ENCODE measurements around the gene UNCX.

UNCX gene

GRCh38 chr7:1239803-1240516 lies 7.3 kb downstream of the UNCX start:
- no peak for TF ChIP-seq CTCF (IDR thresholded peaks at IDR 0.05; ENCODE audit: extremely low read depth, missing control alignments)
- DNase-seq (ENCODE audit: low spot score), result no peak

GRCh38 chr7:1240517-1241257 lies 8.0 kb downstream of the UNCX start:
- no peak for DNase-seq (ENCODE audit: low spot score)
- no peak for TF ChIP-seq CTCF (IDR thresholded peaks at IDR 0.05; ENCODE audit: extremely low read depth, missing control alignments)

- no peak for DNase-seq (ENCODE audit: low spot score)
- no peak for TF ChIP-seq CTCF (IDR thresholded peaks at IDR 0.05; ENCODE audit: extremely low read depth, missing control alignments)
These were observed 8.6 kb downstream of the UNCX start for GRCh38 chr7:1241258-1241602.

GRCh38 chr7:1241603-1242255 lies 9.1 kb downstream of the UNCX start:
- no peak for TF ChIP-seq CTCF (IDR thresholded peaks at IDR 0.05; ENCODE audit: extremely low read depth, missing control alignments)
- DNase-seq (ENCODE audit: low spot score), result no peak

GRCh38 chr7:1242256-1242605 lies 9.6 kb downstream of the UNCX start:
- no peak for DNase-seq (ENCODE audit: low spot score)
- TF ChIP-seq CTCF (IDR thresholded peaks at IDR 0.05; ENCODE audit: extremely low read depth, missing control alignments), result no peak

- no peak for TF ChIP-seq CTCF (IDR thresholded peaks at IDR 0.05; ENCODE audit: extremely low read depth, missing control alignments)
- DNase-seq (ENCODE audit: low spot score), result no peak
These were observed 10.1 kb downstream of the UNCX start for GRCh38 chr7:1242606-1243289.
